Measurements from ENCODE around the gene DGAT2L6.

DNA sequence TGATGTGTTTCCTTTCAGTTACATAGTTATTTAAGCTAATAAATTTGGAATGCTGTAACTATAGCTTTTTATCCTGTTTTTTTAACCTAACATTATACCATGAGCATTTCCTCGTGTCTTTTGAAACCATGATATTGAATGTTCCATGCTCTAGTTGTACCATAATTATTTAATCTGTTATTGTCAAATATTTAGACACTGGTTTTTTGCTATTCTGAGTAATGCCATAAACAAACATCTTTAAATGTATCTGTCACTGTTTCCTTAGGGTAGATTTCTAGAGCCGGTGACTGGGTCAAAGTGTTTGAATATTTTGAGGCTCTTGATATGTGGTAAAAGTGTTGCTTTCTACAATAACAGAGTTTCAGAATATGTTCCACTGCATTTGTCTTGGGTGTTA lies 38.7 kb upstream of the DGAT2L6 start:
- TF ChIP-seq EZH2 (IDR thresholded peaks at IDR 0.05; ENCODE audit: low read length, unreplicated experiment), result no peak
- TF ChIP-seq, protein P1, sequence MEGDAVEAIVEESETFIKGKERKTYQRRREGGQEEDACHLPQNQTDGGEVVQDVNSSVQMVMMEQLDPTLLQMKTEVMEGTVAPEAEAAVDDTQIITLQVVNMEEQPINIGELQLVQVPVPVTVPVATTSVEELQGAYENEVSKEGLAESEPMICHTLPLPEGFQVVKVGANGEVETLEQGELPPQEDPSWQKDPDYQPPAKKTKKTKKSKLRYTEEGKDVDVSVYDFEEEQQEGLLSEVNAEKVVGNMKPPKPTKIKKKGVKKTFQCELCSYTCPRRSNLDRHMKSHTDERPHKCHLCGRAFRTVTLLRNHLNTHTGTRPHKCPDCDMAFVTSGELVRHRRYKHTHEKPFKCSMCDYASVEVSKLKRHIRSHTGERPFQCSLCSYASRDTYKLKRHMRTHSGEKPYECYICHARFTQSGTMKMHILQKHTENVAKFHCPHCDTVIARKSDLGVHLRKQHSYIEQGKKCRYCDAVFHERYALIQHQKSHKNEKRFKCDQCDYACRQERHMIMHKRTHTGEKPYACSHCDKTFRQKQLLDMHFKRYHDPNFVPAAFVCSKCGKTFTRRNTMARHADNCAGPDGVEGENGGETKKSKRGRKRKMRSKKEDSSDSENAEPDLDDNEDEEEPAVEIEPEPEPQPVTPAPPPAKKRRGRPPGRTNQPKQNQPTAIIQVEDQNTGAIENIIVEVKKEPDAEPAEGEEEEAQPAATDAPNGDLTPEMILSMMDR (conservative IDR thresholded peaks at IDR 0.05; ENCODE audit: low read depth, low read length), result no peak

Measured in PC-3 (cell line).